SK-N-SH (cell line): ENCODE data around the gene TRAPPC6A.

Source experiments
- CTCF ChIP-seq: fragments of 200-600 bp; sonication (generic); IDR thresholded peaks from 2 replicates; pipeline ENCODE4 v1.6.1; 2017; ENCODE audit warnings: antibody characterized with exemption, mild to moderate bottlenecking, moderate library complexity
- ELF1 ChIP-seq: IDR thresholded peaks from 2 replicates; pipeline ENCODE4 v1.4.0; 2012
- EP300 ChIP-seq, 2 experiments: IDR thresholded peaks; 2 replicates each; pipeline versions ENCODE4 v1.4.0 to v1.6.1; 2012; ENCODE audit warnings: borderline replicate concordance in 1 of 2, low read depth in 1 of 2, low read length in 1 of 2
- FOSL2 ChIP-seq: IDR thresholded peaks from 2 replicates; pipeline ENCODE4 v1.4.0; 2012; ENCODE audit warnings: low read depth, mild to moderate bottlenecking, moderate library complexity, borderline replicate concordance
- FOXJ3 ChIP-seq: sonication (generic); formaldehyde crosslinking; IDR thresholded peaks from 2 replicates; pipeline ENCODE4 v1.5.1; 2020; ENCODE audit warnings: mild to moderate bottlenecking, missing genetic modification reagents
- NFIC ChIP-seq: IDR thresholded peaks from 2 replicates; pipeline ENCODE4 v1.4.0; 2012; ENCODE audit warnings: borderline replicate concordance
- RFX5 ChIP-seq: IDR thresholded peaks from 2 replicates; pipeline ENCODE4 v1.6.1; 2012; ENCODE audit warnings: mild to moderate bottlenecking, improper control_type of control experiment, low read length
- RXRA ChIP-seq: IDR thresholded peaks from 2 replicates; pipeline ENCODE4 v1.4.0; 2012; ENCODE audit warnings: low read depth, mild to moderate bottlenecking, borderline replicate concordance
- SIN3A ChIP-seq: IDR thresholded peaks from 2 replicates; pipeline ENCODE4 v1.6.1; 2012; ENCODE audit warnings: low read depth, mild to moderate bottlenecking, low read length, moderate library complexity, borderline replicate concordance
- SMC3 ChIP-seq: IDR thresholded peaks from 2 replicates; pipeline ENCODE4 v1.6.1; 2012; ENCODE audit warnings: low read depth, low read length, improper control_type of control experiment
- TAF1 ChIP-seq: IDR thresholded peaks from 2 replicates; pipeline ENCODE4 v1.6.1; 2012; ENCODE audit warnings: low read depth, mild to moderate bottlenecking, low read length, moderate library complexity, borderline replicate concordance
- TEAD4 ChIP-seq: IDR thresholded peaks from 2 replicates; pipeline ENCODE4 v1.4.0; 2012; ENCODE audit warnings: mild to moderate bottlenecking, borderline replicate concordance; ENCODE audit not compliant: insufficient read depth
- USF2 ChIP-seq: fragments of 150-350 bp; IDR thresholded peaks from 2 replicates; pipeline ENCODE4 v1.6.1; 2017; ENCODE audit warnings: antibody characterized with exemption, low read length, low read depth, borderline replicate concordance
- YY1 ChIP-seq: IDR thresholded peaks from 2 replicates; pipeline ENCODE4 v1.4.0; 2012; ENCODE audit warnings: low read depth, mild to moderate bottlenecking

- no peak for TF ChIP-seq CTCF
- no peak for TF ChIP-seq SIN3A
- no peak for TF ChIP-seq TEAD4
- no peak for TF ChIP-seq RXRA
- no peak for TF ChIP-seq FOXJ3 (CRISPR knock-in tag)
- no peak for TF ChIP-seq EP300 (IDR thresholded peaks at IDR 0.05; ENCODE audit: borderline replicate concordance in 1 of 2, low read depth in 1 of 2, low read length in 1 of 2)
- no peak for TF ChIP-seq RFX5
- TF ChIP-seq TAF1, result no peak
- TF ChIP-seq USF2, result no peak
- TF ChIP-seq YY1, result no peak
- TF ChIP-seq FOSL2, result no peak
- no peak for TF ChIP-seq ELF1
- no peak for TF ChIP-seq SMC3
- no peak for TF ChIP-seq NFIC
These were observed 24.5 kb downstream of the TRAPPC6A start for GRCh38 chr19:45153339-45154063.
